Embryonic facial prominence (tissue), 1 donor: ENCODE measurements around the gene CA12.

ENCODE experiments used
- DNase-seq: peaks from one replicate; pipeline ENCODE4 v3.0.0-alpha.2; 2016; ENCODE audit errors: extremely low spot score

The CA12 gene

GRCh38 chr15:63374686-63375520 lies 6.7 kb downstream of the CA12 start:
- no peak for DNase-seq

- DNase-seq = no peak
Measured at GRCh38 chr15:63373866-63374548, 7.6 kb downstream of the CA12 start.

DNA sequence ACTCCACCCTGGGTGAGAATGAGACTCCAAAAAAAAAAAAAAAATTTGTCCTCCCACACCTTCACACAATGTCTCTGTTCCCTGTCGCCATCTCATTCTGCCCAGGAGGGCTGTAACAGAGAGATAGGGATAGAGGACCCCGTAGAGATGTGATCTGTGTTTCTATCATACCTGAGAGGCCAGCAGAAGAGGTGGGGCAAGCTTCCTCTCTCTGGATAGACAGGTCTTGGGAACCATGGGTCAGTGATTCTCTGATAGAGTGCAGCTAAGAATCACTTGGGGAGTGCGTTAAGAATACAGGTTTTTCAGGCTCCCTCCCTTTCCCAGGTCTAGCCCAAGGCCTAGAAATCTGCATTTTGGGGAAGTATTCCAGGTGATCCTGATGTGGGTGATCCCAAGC lies 8.3 kb downstream of the CA12 start:
- no peak for DNase-seq

GRCh38 chr15:63372753-63373152 lies 8.9 kb downstream of the CA12 start:
- no peak for DNase-seq

GRCh38 chr15:63372018-63372705 lies 9.5 kb downstream of the CA12 start:
- no peak for DNase-seq

DNA sequence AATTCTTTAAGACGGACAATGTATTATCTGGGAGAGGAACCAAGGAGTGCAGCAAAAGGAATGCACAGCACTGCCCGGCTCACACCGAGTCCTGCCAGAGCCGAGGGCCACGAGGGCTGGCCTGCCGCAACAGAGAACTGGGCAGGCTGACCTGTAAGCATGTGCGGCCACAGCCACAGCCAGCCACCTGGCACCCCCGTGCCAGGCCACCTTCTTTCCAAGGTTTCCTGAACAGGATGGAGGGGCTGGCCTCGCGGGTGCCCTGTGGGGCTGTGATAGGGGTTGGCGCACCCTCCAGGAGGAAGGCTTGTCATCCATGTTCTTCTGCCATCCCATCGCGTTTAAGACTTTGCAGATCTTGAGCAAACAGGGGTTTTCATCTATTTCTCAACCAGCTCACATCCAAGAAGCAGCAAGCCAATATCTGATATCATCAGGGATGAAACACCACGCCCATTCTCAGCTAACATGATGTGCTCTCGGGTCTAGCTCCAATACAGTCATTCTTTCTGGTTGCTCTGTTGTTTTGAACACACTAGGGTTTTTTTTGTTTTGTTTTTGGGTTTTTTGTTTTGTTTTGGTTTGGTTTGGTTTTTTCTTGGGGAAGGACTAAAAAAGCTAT lies 10.2 kb downstream of the CA12 start:
- DNase-seq = no peak

DNA sequence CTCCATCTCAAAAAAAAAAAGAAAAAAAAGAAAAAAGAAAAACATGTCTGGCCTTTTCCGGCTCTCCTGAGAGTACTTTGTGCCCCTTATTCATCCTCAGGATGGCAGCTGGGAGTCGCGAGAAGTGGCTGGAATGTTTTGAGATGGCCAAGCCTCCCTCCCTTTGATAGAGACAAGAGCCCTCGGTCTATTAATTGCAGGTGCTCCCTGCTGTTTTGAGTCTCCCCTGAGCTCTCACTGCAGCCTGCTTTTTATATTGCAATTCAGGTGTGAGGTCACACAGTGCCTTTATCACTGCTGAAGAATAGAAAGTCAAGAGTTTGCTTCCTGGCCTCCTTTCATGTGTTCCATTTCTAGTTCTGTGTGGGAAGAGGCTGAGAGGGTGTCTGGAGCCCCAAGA lies 10.9 kb downstream of the CA12 start:
- DNase-seq = no peak

DNA sequence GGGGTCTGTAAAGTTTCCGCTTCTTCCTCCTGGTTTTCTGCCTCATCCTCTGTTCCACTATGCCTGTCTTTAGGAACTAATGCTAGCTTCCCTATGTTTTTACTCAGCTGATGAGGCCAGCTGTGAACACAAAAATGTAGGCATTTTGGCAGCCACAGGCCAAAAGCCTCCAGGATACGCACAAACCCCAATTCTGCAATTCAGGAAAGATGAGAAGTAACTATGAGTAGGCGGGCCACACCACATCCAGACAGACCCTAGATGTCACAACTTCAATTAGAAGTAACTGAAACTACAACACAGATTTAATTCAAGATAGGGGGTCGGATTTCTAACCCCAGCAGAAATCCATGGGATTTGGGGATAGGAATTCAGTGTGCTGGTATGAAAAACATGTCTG lies 11.9 kb downstream of the CA12 start:
- no peak for DNase-seq

- no peak for DNase-seq
Measured at GRCh38 chr15:63369296-63369695, 12.3 kb downstream of the CA12 start.

DNA sequence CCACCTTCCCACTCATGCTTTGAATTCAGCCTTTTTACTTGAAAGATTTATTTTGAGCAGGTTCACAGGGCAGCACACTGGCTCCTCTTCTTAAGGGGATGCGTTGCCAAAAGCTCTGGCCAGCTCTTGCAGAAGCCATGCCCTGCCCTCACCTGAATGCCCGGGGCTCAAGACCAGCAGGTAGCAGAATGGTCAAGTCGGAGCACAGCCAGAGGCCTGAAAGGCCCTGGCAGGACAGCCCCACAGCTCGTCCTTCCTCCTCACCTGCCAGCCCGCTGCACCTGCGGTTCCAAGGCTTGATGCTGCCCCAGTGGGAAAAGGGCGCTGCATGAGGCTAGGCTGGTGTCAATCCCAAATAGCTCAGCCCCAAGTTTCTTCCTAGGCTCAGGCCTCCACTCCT lies 13.1 kb downstream of the CA12 start:
- DNase-seq = no peak

GRCh38 chr15:63367900-63368299 lies 13.7 kb downstream of the CA12 start:
- DNase-seq = no peak

DNA sequence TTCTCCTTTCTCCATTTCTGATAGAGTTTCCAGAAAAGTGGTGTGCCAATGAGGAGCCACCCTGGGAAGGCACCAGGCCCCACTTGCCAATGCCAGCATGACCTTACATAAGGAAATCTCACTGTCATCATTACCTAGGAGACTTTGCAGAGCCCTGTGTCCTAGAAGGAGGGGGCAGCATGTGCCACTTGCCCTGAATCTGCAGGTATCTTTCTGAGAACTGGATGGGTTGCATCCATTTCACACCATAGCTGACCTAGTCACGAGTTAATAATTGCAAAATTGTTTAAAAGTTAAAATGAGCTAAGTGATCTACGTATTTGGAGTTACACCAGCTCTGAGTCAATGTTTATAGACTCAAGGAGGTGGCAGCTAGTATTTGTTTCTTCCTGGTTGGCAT lies 14.3 kb downstream of the CA12 start:
- no peak for DNase-seq

DNA sequence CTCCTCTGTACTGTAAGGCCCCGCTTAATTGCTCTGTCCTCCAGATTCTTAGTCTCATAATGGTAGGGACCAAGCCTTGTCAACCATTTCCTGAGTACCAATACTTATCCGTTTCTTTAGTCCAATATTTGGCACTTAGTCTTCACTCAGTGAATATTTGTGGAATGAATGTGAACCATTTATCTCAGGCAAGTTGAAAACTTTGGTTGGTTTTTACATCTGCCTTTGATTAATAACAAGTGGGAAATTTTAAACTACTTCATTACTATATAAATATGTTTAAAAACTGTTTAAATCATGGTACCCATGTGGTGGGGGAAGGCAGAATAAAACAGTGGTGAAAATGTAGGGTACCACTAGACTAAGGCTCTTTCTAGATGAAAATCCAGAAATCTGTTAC lies 15.2 kb downstream of the CA12 start:
- no peak for DNase-seq

GRCh38 chr15:63365273-63365680 lies 16.4 kb downstream of the CA12 start:
- no peak for DNase-seq

- DNase-seq = no peak
Measured at GRCh38 chr15:63364399-63365272, 17.0 kb downstream of the CA12 start.

- DNase-seq = no peak
Measured at GRCh38 chr15:63363292-63363691, 18.4 kb downstream of the CA12 start.

DNA sequence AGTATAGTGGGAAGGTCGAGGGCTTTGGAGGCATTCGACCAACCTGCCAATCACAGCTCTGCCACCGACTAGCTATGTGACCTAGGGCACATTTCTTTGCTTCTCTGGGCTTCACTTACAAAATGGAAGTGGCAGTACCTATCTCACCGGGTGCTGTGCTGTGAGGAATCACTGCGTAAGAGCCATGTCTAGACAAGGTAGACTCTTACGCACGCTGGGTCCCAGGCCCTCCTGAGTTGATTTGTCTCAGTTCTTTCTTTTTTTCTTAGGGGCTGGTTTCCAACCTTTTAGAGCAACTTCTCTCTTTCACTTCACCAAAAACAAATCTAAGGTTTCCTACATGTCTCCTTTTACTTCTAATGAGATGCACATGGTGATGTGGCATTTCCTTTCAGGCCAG lies 18.8 kb downstream of the CA12 start:
- no peak for DNase-seq

DNA sequence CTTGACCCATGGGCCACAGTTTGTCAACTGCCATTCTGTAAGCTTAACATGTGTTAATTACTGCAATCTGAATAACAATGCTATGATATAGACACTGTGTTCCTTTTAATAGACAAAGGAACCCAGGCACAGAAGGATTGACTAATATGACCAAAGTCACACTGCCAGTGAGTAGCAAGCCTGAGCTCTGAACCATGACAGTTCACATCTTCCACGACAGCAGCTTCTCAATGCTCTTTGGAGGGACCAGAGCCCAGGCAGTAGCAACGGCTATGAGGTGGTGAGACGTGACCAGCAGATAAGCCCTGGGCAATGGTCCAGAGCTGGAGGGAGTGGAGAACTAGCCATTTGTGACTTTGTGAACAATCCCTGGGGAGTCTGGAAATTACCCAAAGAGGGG lies 19.4 kb downstream of the CA12 start:
- no peak for DNase-seq

- no peak for DNase-seq
Measured at GRCh38 chr15:63360170-63360569, 21.5 kb downstream of the CA12 start.

GRCh38 chr15:63358241-63359029 lies 23.2 kb downstream of the CA12 start:
- DNase-seq = no peak

GRCh38 chr15:63357731-63358130 lies 23.9 kb downstream of the CA12 start:
- no peak for DNase-seq
